Heart right ventricle (tissue), 16 donors: ENCODE measurements around the gene VCAN. TPM values are rescaled to one million over a fixed set of nuclear protein-coding genes. Genes with fewer than 3 reads are reported as not detected.

Experiments
- ATAC-seq, 8 donors: fragments of 200-7000 bp; cut with Tn5 transposase; one replicate each; pipeline ENCODE4 v1.9.1; 2020; ENCODE audit warnings: mild to moderate bottlenecking in 8 of 8, moderate library complexity in 8 of 8, moderate number of reproducible peaks in 1 of 8
- DNase-seq, 2 donors: peaks; one replicate each; pipeline ENCODE4 v3.0.0-alpha.2; 2020
- H3K27ac ChIP-seq, 10 donors: fragments of 200-600 bp; sonication (generic) in 2 of 10; one replicate each; pipeline versions ENCODE4 v1.5.0 to v1.8.0; 2020 to 2022; ENCODE audit warnings: mild to moderate bottlenecking in 3 of 10
- H3K27me3 ChIP-seq, 7 donors: fragments of 200-600 bp; one replicate each; pipeline ENCODE4 v1.8.0; 2021 to 2022; ENCODE audit warnings: mild to moderate bottlenecking in 2 of 7
- H3K36me3 ChIP-seq, 9 donors: fragments of 200-600 bp; sonication (generic) in 1 of 9; one replicate each; pipeline versions ENCODE4 v1.5.0 to v1.8.0; 2020 to 2022; ENCODE audit warnings: mild to moderate bottlenecking in 2 of 9
- H3K4me1 ChIP-seq, 9 donors: fragments of 200-600 bp; sonication (generic) in 1 of 9; one replicate each; pipeline versions ENCODE4 v1.5.0 to v1.8.0; 2020 to 2022; ENCODE audit warnings: mild to moderate bottlenecking in 4 of 9
- H3K4me3 ChIP-seq, 10 donors: fragments of 200-600 bp; sonication (generic) in 2 of 10; one replicate each; pipeline versions ENCODE4 v1.5.0 to v1.8.0; 2020 to 2022; ENCODE audit warnings: mild to moderate bottlenecking in 7 of 10, moderate library complexity in 2 of 10
- H3K9me3 ChIP-seq, 11 donors: fragments of 200-600 bp in 10 of 11; sonication (generic) in 2 of 11; one replicate each; pipeline versions ENCODE4 v1.5.0 to v1.8.0; 2013 to 2022; ENCODE audit warnings: mild to moderate bottlenecking in 2 of 11, control low read depth in 1 of 11, moderate library complexity in 1 of 11
- WGBS, 2 donors: extraction: QIAGEN DNeasy Blood & Tissue Kit; methylation state at CpG; one replicate each; pipeline ENCODE4 v1.1.7; 2013; ENCODE audit warnings: inconsistent platforms in 1 of 2; 5-methylcytosine and 5-hydroxymethylcytosine counted together
- intact Hi-C, 10 donors: fragments of 100-400 bp; cut with DNase I; formaldehyde crosslinking; loops; one replicate each; pipeline versions ENCODE4 v1.11.1 to v1.14.2; 2022
- polyA plus RNA-seq, 2 donors: library from polyadenylated mRNA; stranded (reverse); fragments of 200-250 nt; gene quantifications; one replicate each; pipeline ENCODE4 v1.2.3, GENCODE V29; 2013
- total RNA-seq, 10 donors: library from RNA; stranded (reverse); fragmentation: NEBNext Ultra II Directional in 3 of 10; extraction: Animal tissue kit (Norgen Biotek cat#: 25700) in 3 of 10; gene quantifications; one replicate each; pipeline versions ENCODE4 v1.2.1 to v1.2.4, GENCODE V29; 2021 to 2023
- TF ChIP-seq, protein P1 (sequence below), 9 donors: fragments of 200-600 bp; sonication (generic) in 2 of 9; IDR thresholded peaks; one replicate each; pipeline versions ENCODE4 v1.5.0 to v1.8.0; 2021 to 2022; ENCODE audit warnings: antibody characterized with exemption in 9 of 9, mild to moderate bottlenecking in 5 of 9, moderate library complexity in 1 of 9
- donor health status: Arrhythmogenic right ventricular cardiomyopathy.
- donor health status: ischemic (EF 13 %, LVEDD 7.1; RV severe dilation, severe dysfunction).
- donor health status: healthy with polysubstance abuse.
- donor health status: DM: no; HTN: yes; CAD: no.
- donor health status: DM: no; HTN: no; CAD: no.
- donor health status: ischemic (EF 25% LVEDD 6.9; RV normal size, moderate dysfunction).
- donor health status: ischemic (EF 25% LVEDD 5.7; RV mildly dilated, moderate dysfunction).
- donor health status: healthy.
- donor health status: DM: yes; HTN: yes; CAD: no.
- donor health status: Ischemic cardiomyopathy.
- donor health status: ischemic (EF 35%, LVEDD 5.7; RV mildly dilated, moderate dysfunction).
- donor health status: nonischemic (EF 11% LVEDD 7.7; RV severe dilation, severe dysfunction).
- donor health status: DM: yes; HTN: yes; CAD: no.
- donor health status: PGD.
- donor health status: ischemic (EF 29% LVEDD 5.4; RV normal size, mild dysfunction).
- donor health status: nonischemic (EF 23%, LVEDD 6.1; RV moderate dilation, normal function).

The VCAN gene
- total and polyA plus RNA-seq, 12 donors = 10.6 to 93.7 (median 26.3) TPM

DNA sequence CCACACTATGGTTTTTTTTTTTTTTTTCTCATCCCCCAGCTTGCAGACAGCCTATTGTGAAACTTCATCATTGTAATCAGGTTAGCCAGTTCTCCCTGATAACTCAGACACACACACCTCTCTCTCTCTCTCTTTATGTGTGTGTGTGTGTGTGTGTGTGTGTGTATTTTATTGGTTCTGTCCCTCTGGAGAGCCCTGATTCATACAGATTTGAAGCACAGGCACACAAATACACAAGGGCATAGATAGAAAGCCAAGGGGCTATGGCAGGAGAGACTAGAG is 20.6 kb upstream of the VCAN start:
- Histone ChIP-seq H3K27me3 (no peaks in the 10 kb centered on the region), H3K9me3 (peaks cover 0 to 33% (median 19%) of the 10 kb centered on the region in 11 donors), H3K27ac (no peak overlapping the region), H3K36me3 (no peaks in the 10 kb centered on the region), H3K4me3 (no peak overlapping the region), H3K4me1 (peaks cover 0 to 15% (median 0%) of the 10 kb centered on the region in 9 donors)
- DNase-seq (no peak), ATAC-seq (peak in 3 of 8 donors; percentile 11 to 54 (median 25))
- intact Hi-C loops = no loop called here
- TF ChIP-seq, protein P1, sequence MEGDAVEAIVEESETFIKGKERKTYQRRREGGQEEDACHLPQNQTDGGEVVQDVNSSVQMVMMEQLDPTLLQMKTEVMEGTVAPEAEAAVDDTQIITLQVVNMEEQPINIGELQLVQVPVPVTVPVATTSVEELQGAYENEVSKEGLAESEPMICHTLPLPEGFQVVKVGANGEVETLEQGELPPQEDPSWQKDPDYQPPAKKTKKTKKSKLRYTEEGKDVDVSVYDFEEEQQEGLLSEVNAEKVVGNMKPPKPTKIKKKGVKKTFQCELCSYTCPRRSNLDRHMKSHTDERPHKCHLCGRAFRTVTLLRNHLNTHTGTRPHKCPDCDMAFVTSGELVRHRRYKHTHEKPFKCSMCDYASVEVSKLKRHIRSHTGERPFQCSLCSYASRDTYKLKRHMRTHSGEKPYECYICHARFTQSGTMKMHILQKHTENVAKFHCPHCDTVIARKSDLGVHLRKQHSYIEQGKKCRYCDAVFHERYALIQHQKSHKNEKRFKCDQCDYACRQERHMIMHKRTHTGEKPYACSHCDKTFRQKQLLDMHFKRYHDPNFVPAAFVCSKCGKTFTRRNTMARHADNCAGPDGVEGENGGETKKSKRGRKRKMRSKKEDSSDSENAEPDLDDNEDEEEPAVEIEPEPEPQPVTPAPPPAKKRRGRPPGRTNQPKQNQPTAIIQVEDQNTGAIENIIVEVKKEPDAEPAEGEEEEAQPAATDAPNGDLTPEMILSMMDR (IDR thresholded peaks at IDR 0.05) = no peak

DNA sequence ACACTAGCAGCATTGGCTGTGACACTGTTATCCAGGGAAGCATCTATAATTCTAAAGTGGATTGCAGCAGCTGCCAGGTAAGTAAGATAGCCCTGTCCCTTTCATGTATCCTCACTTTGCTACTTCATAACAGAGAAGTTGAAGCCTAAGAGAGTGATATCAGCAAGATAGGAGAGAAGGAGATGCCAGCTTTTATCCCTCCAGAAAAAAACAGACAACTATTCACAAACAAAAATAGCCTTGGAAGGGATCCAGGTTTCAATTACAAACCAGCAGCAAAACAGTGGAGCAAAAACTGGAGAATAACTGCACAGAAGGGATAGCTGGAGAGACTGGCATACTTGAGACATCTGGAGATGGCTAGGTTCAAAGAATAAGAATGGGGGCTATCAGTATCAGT is 19.6 kb upstream of the VCAN start:
- H3K4me3 ChIP-seq = no peak overlapping the region
- H3K4me1 ChIP-seq = peaks cover 0 to 7% (median 0%) of the 10 kb centered on the region in 9 donors
- H3K36me3 ChIP-seq = no peaks in the 10 kb centered on the region
- peaks cover 0 to 39% (median 19%) of the 10 kb centered on the region in 11 donors for H3K9me3 ChIP-seq
- intact Hi-C loops = no loop called here
- ATAC-seq (no peak), DNase-seq (no peak)
- H3K27ac ChIP-seq = no peak overlapping the region
- no peaks in the 10 kb centered on the region for H3K27me3 ChIP-seq
- TF ChIP-seq, protein P1 (IDR thresholded peaks at IDR 0.05) = no peak

DNA sequence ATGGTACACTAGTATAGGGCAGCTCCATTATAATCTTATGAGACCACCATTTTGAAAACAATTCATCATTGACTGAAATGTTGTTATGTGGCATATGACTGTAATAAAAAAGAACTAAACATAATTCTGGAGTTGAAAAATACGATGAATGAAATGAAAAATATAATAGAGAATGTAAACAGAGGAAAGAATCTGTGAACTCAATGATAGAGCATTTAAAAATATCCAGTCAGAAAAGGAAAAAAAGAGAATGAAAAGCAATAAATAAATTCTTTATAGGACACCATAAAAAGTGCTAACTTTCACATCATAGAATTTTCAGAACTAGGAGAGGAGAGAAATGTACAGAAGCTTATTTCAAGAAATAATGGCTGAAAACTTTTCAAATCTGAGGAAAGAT is 17.6 kb upstream of the VCAN start:
- Histone ChIP-seq H3K36me3 (no peaks in the 10 kb centered on the region), H3K27me3 (no peaks in the 10 kb centered on the region), H3K4me1 (peaks cover 0 to 7% (median 0%) of the 10 kb centered on the region in 9 donors), H3K27ac (no peak overlapping the region), H3K4me3 (no peak overlapping the region), H3K9me3 (peaks cover 0 to 39% (median 19%) of the 10 kb centered on the region in 11 donors)
- TF ChIP-seq, protein P1 (IDR thresholded peaks at IDR 0.05) = no peak
- no peak for ATAC-seq
- DNase-seq = no peak
- intact Hi-C loops = no loop called here
- WGBS, 2 donors = 77 to 80% methylated on average over 1 of the region's 1 CpG

GRCh38 chr5:83464261-83464660 is 7.3 kb upstream of the VCAN start:
- no peak for ATAC-seq

More at GRCh38 chr5:83464261-83464660, 7.3 kb upstream of the VCAN start:
- TF ChIP-seq, protein P1 (IDR thresholded peaks at IDR 0.05) = no peak
- no peak overlapping the region for H3K4me3 ChIP-seq
- no peaks in the 10 kb centered on the region for H3K4me1 ChIP-seq
- no peak overlapping the region for H3K27ac ChIP-seq
- H3K36me3 ChIP-seq = no peaks in the 10 kb centered on the region
- no peak for DNase-seq
- intact Hi-C loops = no loop called here
- no peaks in the 10 kb centered on the region for H3K9me3 ChIP-seq
- 80 to 81% methylated on average over 3 of the region's 3 CpGs for WGBS, 2 donors
- peaks cover 0 to 37% (median 16%) of the 10 kb centered on the region in 7 donors for H3K27me3 ChIP-seq
